Measurements from ENCODE around the gene THBS3. TPM values are rescaled to one million over a fixed set of nuclear protein-coding genes. Genes with fewer than 3 reads are reported as not detected.

The THBS3 gene
- total and polyA plus RNA-seq, 4 donors: 11.4 to 33.1 (median 24.4) TPM

GRCh38 chr1:155173478-155174323 is 34.0 kb downstream of the THBS3 start, which contains the start of gene TRIM46:
Gene TRIM46, plus strand, starts transcription at chr1:155173849. Its CDS starts 118 bp downstream, at chr1:155173967.
- TF ChIP-seq CTCF (IDR thresholded peaks at IDR 0.05; ENCODE audit: control extremely low read depth, extremely low read depth): no peak
- Histone ChIP-seq H3K9ac (ENCODE audit: insufficient read depth in 1 of 2, low read length in 2 of 2) (peak within 1 kb of the TSS; percentile 61 to 80), H3K4me1 (ENCODE audit: control insufficient read depth in 5 of 5, insufficient read depth in 5 of 5, low read length in 5 of 5) (peaks cover 0 to 29% (median 3%) of the 10 kb centered on the region in 5 donors), H3K36me3 (ENCODE audit: control insufficient read depth in 4 of 4, insufficient read depth in 4 of 4, low read length in 4 of 4) (peaks cover 0 to 16% (median 7%) of the 10 kb centered on the region in 4 donors), H3K4me3 (peak within 1 kb of the TSS; percentile 54), H3K27ac (ENCODE audit: low read depth in 1 of 2, low read length in 1 of 2) (peak within 1 kb of the TSS; percentile 80 to 90), H3K9me3 (ENCODE audit: control insufficient read depth in 4 of 4, insufficient read depth in 3 of 4, low read length in 3 of 4) (no peaks in the 10 kb centered on the region), H3K27me3 (ENCODE audit: control insufficient read depth in 3 of 3, insufficient read depth in 3 of 3, low read length in 2 of 3) (no peaks in the 10 kb centered on the region)
- 1 to 3% methylated on average over 38 of the region's 38 CpGs for WGBS, 2 donors
- ATAC-seq (ENCODE audit: insufficient read depth, low FRiP score) (no peak), DNase-seq (no peak)

- Histone ChIP-seq H3K4me1 (ENCODE audit: control insufficient read depth in 5 of 5, insufficient read depth in 5 of 5, low read length in 5 of 5) (peaks cover 0 to 30% (median 3%) of the 10 kb centered on the region in 5 donors), H3K36me3 (ENCODE audit: control insufficient read depth in 4 of 4, insufficient read depth in 4 of 4, low read length in 4 of 4) (peaks cover 0 to 17% (median 8%) of the 10 kb centered on the region in 4 donors), H3K9me3 (ENCODE audit: control insufficient read depth in 4 of 4, insufficient read depth in 3 of 4, low read length in 3 of 4) (no peaks in the 10 kb centered on the region), H3K9ac (ENCODE audit: insufficient read depth in 1 of 2, low read length in 2 of 2) (peak within 1 kb of the TSS; percentile 61 to 80), H3K4me3 (peak within 1 kb of the TSS; percentile 54), H3K27ac (ENCODE audit: low read depth in 1 of 2, low read length in 1 of 2) (peak within 1 kb of the TSS; percentile 80 to 90), H3K27me3 (ENCODE audit: control insufficient read depth in 3 of 3, insufficient read depth in 3 of 3, low read length in 2 of 3) (no peaks in the 10 kb centered on the region)
- TF ChIP-seq CTCF (IDR thresholded peaks at IDR 0.05; ENCODE audit: control extremely low read depth, extremely low read depth): peak; percentile 92
- DNase-seq: peak; percentile 96 to 97 (median 96)
- WGBS, 2 donors: 1% methylated on average over 52 to 57 of the region's 57 CpGs
- peak; percentile 79 for ATAC-seq (ENCODE audit: insufficient read depth, low FRiP score)
Observed at GRCh38 chr1:155172732-155173477, 34.8 kb downstream of the THBS3 start, which contains the start of gene KRTCAP2. Gene KRTCAP2, minus strand, starts transcription at chr1:155173304. Its CDS starts 80 bp downstream, at chr1:155173224.

GRCh38 chr1:155171836-155172731 is 35.6 kb downstream of the THBS3 start:
- Histone ChIP-seq H3K27me3 (ENCODE audit: control insufficient read depth in 3 of 3, insufficient read depth in 3 of 3, low read length in 2 of 3) (no peaks in the 10 kb centered on the region), H3K27ac (ENCODE audit: low read depth in 1 of 2, low read length in 1 of 2) (peak overlapping the region; percentile 80 to 90), H3K4me3 (peak overlapping the region; percentile 54), H3K9me3 (ENCODE audit: control insufficient read depth in 4 of 4, insufficient read depth in 3 of 4, low read length in 3 of 4) (no peaks in the 10 kb centered on the region), H3K4me1 (ENCODE audit: control insufficient read depth in 5 of 5, insufficient read depth in 5 of 5, low read length in 5 of 5) (peaks cover 0 to 34% (median 8%) of the 10 kb centered on the region in 5 donors), H3K36me3 (ENCODE audit: control insufficient read depth in 4 of 4, insufficient read depth in 4 of 4, low read length in 4 of 4) (peaks cover 0 to 17% (median 8%) of the 10 kb centered on the region in 4 donors), H3K9ac (ENCODE audit: insufficient read depth in 1 of 2, low read length in 2 of 2) (peak overlapping the region; percentile 61 to 80)
- ATAC-seq (ENCODE audit: insufficient read depth, low FRiP score) (no peak), DNase-seq (no peak)
- no peak for TF ChIP-seq CTCF (IDR thresholded peaks at IDR 0.05; ENCODE audit: control extremely low read depth, extremely low read depth)
- whole genome bisulfite sequencing, 2 donors: 46 to 54% methylated on average over 8 of the region's 8 CpGs
